Stimulated activated CD4-positive, alpha-beta T cell treated with anti-CD3 and anti-CD28 coated beads, TNF-alpha, amount 100 ng/mL, for 1 hour (primary cell): Measurements from ENCODE around the gene CES2.
A peak's percentile ranks its signal among the peaks of the same experiment; 100 is the strongest.

ENCODE experiments used
- DNase-seq, 3 donors: peaks; one replicate each; pipeline ENCODE4 v3.0.0-alpha.2; 2020; ENCODE audit warnings: low read depth in 3 of 3, low spot score in 1 of 3

CES2 gene

GRCh38 chr16:66918803-66919568, 16.3 kb upstream of the CES2 start, which contains the start of gene CDH16:
CDH16 (minus strand) TSS chr16:66918885; CDS start chr16:66918065, 820 bp downstream.
- no peak for DNase-seq

- no peak for DNase-seq
Measured at GRCh38 chr16:66919569-66920298, 15.6 kb upstream of the CES2 start.

- DNase-seq: no peak
Measured at GRCh38 chr16:66920299-66920590, 15.1 kb upstream of the CES2 start.

GRCh38 chr16:66920924-66921680, 14.2 kb upstream of the CES2 start:
- DNase-seq: no peak

GRCh38 chr16:66921729-66922450, 13.4 kb upstream of the CES2 start:
- no peak for DNase-seq

- DNase-seq: no peak
Measured at GRCh38 chr16:66923247-66923731, 12.0 kb upstream of the CES2 start.

- no peak for DNase-seq
Measured at GRCh38 chr16:66923866-66924265, 11.4 kb upstream of the CES2 start.

- DNase-seq: no peak
Measured at GRCh38 chr16:66924527-66925321, 10.6 kb upstream of the CES2 start.

- DNase-seq: no peak
Measured at GRCh38 chr16:66925322-66925840, 9.9 kb upstream of the CES2 start, which contains the start of gene RRAD. RRAD (minus strand) TSS chr16:66925535; CDS start chr16:66925179, 356 bp downstream.

GRCh38 chr16:66926171-66926947, 9.0 kb upstream of the CES2 start:
- DNase-seq: no peak

- no peak for DNase-seq
Measured at GRCh38 chr16:66926961-66927436, 8.3 kb upstream of the CES2 start.

GRCh38 chr16:66927918-66928649, 7.2 kb upstream of the CES2 start:
- no peak for DNase-seq

GRCh38 chr16:66928702-66929388, 6.5 kb upstream of the CES2 start:
- DNase-seq: no peak

- no peak for DNase-seq
Measured at GRCh38 chr16:66930189-66930588, 5.1 kb upstream of the CES2 start.

GRCh38 chr16:66931665-66932064, 3.7 kb upstream of the CES2 start:
- no peak for DNase-seq

GRCh38 chr16:66932076-66932475, 3.2 kb upstream of the CES2 start:
- DNase-seq: no peak

- peak in 2 of 3 donors; percentile 29 to 30 for DNase-seq
Measured at GRCh38 chr16:66933776-66934137, 1.6 kb upstream of the CES2 start.
